ENCODE measurements around the gene WWOX.

Gene WWOX

DNA sequence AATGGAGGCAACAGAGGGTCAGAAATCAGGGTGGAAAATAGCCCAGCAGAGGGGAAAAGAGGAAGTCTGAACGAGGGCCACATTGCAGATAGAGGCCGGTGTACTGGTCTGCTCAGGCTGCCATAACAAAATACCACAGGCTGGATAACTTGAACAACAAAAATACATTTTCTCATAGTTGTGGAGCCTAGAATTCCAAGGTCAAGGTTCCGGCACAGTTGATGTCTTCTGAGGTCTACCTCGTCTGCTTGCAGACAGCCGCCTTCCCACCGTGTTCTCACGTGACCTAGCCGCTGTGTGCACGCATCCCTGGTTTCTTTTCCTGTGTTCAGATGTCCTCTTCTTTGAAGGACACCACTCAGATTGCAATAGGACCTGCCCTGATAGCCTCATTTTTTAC lies 249.4 kb downstream of the WWOX start:
- Histone ChIP-seq H3K9ac (no peak overlapping the region), H3K4me1 (ENCODE audit: low read depth, poor library complexity, severe bottlenecking) (no peaks in the 10 kb centered on the region), H3K79me2 (ENCODE audit: insufficient read depth, low read depth) (no peaks in the 10 kb centered on the region), H4K20me1 (ENCODE audit: insufficient read depth) (no peaks in the 10 kb centered on the region), H3K4me3 (IDR thresholded peaks at IDR 0.05; ENCODE audit: insufficient read depth, low read depth, low read length) (no peak overlapping the region), H3K4me2 (no peak overlapping the region), H3K27ac (no peak overlapping the region), H3K27me3 (ENCODE audit: insufficient read depth, low read depth) (no peaks in the 10 kb centered on the region), H2AFZ (ENCODE audit: low read depth) (no peak overlapping the region), H3K36me3 (ENCODE audit: insufficient read depth) (no peaks in the 10 kb centered on the region)
- TF ChIP-seq, protein P1, sequence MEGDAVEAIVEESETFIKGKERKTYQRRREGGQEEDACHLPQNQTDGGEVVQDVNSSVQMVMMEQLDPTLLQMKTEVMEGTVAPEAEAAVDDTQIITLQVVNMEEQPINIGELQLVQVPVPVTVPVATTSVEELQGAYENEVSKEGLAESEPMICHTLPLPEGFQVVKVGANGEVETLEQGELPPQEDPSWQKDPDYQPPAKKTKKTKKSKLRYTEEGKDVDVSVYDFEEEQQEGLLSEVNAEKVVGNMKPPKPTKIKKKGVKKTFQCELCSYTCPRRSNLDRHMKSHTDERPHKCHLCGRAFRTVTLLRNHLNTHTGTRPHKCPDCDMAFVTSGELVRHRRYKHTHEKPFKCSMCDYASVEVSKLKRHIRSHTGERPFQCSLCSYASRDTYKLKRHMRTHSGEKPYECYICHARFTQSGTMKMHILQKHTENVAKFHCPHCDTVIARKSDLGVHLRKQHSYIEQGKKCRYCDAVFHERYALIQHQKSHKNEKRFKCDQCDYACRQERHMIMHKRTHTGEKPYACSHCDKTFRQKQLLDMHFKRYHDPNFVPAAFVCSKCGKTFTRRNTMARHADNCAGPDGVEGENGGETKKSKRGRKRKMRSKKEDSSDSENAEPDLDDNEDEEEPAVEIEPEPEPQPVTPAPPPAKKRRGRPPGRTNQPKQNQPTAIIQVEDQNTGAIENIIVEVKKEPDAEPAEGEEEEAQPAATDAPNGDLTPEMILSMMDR (conservative IDR thresholded peaks at IDR 0.05; ENCODE audit: low read depth, low read length), result no peak

DNA sequence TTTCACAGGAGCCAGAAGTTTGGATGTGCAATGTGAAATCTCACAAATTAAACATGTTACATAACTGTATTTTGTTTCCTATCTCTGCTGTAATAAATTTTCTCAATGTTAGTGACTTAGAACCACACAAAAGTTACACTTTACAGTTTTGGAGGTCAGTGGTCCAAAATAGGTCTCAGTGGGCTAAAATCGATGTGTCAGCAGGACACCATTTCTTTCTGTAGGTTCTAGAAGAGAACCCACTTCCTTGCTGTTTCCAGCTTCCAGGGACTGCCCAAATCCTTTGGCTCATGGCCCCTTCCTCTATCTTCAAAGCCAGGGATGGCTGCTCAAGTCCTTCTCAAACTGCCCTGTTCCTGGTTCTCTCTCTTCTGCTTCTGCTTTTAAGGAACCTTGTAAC lies 252.7 kb downstream of the WWOX start:
- TF ChIP-seq, protein P1 (conservative IDR thresholded peaks at IDR 0.05; ENCODE audit: low read depth, low read length), result no peak
- Histone ChIP-seq H3K4me3 (IDR thresholded peaks at IDR 0.05; ENCODE audit: insufficient read depth, low read depth, low read length) (no peak overlapping the region), H3K4me2 (no peak overlapping the region), H3K36me3 (ENCODE audit: insufficient read depth) (no peaks in the 10 kb centered on the region), H3K27me3 (ENCODE audit: insufficient read depth, low read depth) (no peaks in the 10 kb centered on the region), H3K9ac (no peak overlapping the region), H2AFZ (ENCODE audit: low read depth) (no peak overlapping the region), H3K27ac (no peak overlapping the region), H4K20me1 (ENCODE audit: insufficient read depth) (no peaks in the 10 kb centered on the region), H3K4me1 (ENCODE audit: low read depth, poor library complexity, severe bottlenecking) (no peaks in the 10 kb centered on the region), H3K79me2 (ENCODE audit: insufficient read depth, low read depth) (no peaks in the 10 kb centered on the region)

GRCh38 chr16:78353640-78354275 lies 254.3 kb downstream of the WWOX start:
- H3K4me3 ChIP-seq (IDR thresholded peaks at IDR 0.05; ENCODE audit: insufficient read depth, low read depth, low read length), result no peak overlapping the region
- H3K4me2 ChIP-seq, result no peak overlapping the region
- no peaks in the 10 kb centered on the region for H4K20me1 ChIP-seq (ENCODE audit: insufficient read depth)
- H3K9ac ChIP-seq, result no peak overlapping the region
- H3K36me3 ChIP-seq (ENCODE audit: insufficient read depth), result no peaks in the 10 kb centered on the region
- H3K79me2 ChIP-seq (ENCODE audit: insufficient read depth, low read depth), result no peaks in the 10 kb centered on the region
- H2AFZ ChIP-seq (ENCODE audit: low read depth), result no peak overlapping the region
- H3K27ac ChIP-seq, result no peak overlapping the region
- H3K4me1 ChIP-seq (ENCODE audit: low read depth, poor library complexity, severe bottlenecking), result no peaks in the 10 kb centered on the region
- no peaks in the 10 kb centered on the region for H3K27me3 ChIP-seq (ENCODE audit: insufficient read depth, low read depth)
- TF ChIP-seq, protein P1 (conservative IDR thresholded peaks at IDR 0.05; ENCODE audit: low read depth, low read length), result no peak

DNA sequence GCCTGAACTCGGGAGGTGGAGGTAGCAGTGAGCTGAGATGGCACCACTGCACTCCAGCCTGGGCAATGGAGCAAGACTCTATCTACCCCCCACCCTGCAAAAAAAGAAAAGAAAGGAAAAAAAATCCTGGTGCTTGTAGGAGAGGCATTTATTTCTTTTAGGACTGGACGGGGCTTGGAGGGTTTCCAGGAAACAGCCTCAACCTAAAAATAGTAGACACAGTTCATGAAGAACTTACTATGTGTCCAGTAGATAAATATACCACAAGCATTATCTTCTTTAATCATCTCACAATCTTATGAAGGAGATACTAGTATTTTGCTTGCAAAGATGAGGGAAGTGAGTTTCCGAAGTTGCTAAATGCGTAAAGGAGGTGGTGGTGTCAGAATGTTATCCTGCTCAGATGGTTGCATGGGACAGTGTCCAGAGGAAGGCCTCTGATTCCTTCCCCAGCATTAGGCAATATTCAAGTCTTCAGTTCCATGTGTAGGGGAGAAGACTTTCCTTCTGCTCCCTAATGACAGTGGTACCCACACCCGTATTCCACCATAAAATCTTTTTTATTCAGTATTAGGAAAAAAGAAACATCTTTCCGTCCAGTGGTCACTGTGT lies 263.2 kb downstream of the WWOX start:
- no peaks in the 10 kb centered on the region for H3K4me1 ChIP-seq (ENCODE audit: low read depth, poor library complexity, severe bottlenecking)
- no peaks in the 10 kb centered on the region for H3K27me3 ChIP-seq (ENCODE audit: insufficient read depth, low read depth)
- no peak overlapping the region for H3K4me3 ChIP-seq (IDR thresholded peaks at IDR 0.05; ENCODE audit: insufficient read depth, low read depth, low read length)
- H4K20me1 ChIP-seq (ENCODE audit: insufficient read depth), result no peaks in the 10 kb centered on the region
- no peak overlapping the region for H3K27ac ChIP-seq
- no peaks in the 10 kb centered on the region for H3K36me3 ChIP-seq (ENCODE audit: insufficient read depth)
- H3K9ac ChIP-seq, result no peak overlapping the region
- no peak overlapping the region for H2AFZ ChIP-seq (ENCODE audit: low read depth)
- H3K79me2 ChIP-seq (ENCODE audit: insufficient read depth, low read depth), result no peaks in the 10 kb centered on the region
- TF ChIP-seq, protein P1 (conservative IDR thresholded peaks at IDR 0.05; ENCODE audit: low read depth, low read length), result no peak
- no peak overlapping the region for H3K4me2 ChIP-seq

Measured in KMS-11 (cell line).